Endothelial cell (in vitro differentiated cells): ENCODE results near the gene CACHD1. TPM values are rescaled to one million over a fixed set of nuclear protein-coding genes. Genes with fewer than 3 reads are reported as not detected.

Source experiments
- DNase-seq: peaks from one replicate; pipeline ENCODE4 v3.0.0; 2021; ENCODE audit warnings: low spot score
- H3K27ac Mint-ChIP-seq: one replicate; pipeline ENCODE4 v1.8.0; 2021; ENCODE audit warnings: mixed read lengths, inconsistent platforms; ENCODE audit not compliant: unreplicated experiment
- H3K27me3 Mint-ChIP-seq: one replicate; pipeline ENCODE4 v1.8.0; 2021; ENCODE audit warnings: mild to moderate bottlenecking, moderate library complexity, mixed read lengths, inconsistent platforms; ENCODE audit not compliant: unreplicated experiment
- H3K36me3 Mint-ChIP-seq: one replicate; pipeline ENCODE4 v1.8.0; 2021; ENCODE audit warnings: mild to moderate bottlenecking, low read depth, mixed read lengths, inconsistent platforms; ENCODE audit not compliant: unreplicated experiment
- H3K4me1 Mint-ChIP-seq: one replicate; pipeline ENCODE4 v1.8.0; 2021; ENCODE audit warnings: mild to moderate bottlenecking, mixed read lengths, inconsistent platforms; ENCODE audit not compliant: unreplicated experiment
- H3K4me3 Mint-ChIP-seq: one replicate; pipeline ENCODE4 v1.8.0; 2021; ENCODE audit warnings: mild to moderate bottlenecking, mixed read lengths, inconsistent platforms; ENCODE audit not compliant: unreplicated experiment
- H3K9me3 Mint-ChIP-seq: one replicate; pipeline ENCODE4 v1.8.0; 2021; ENCODE audit warnings: mixed read lengths, inconsistent platforms; ENCODE audit not compliant: unreplicated experiment
- total RNA-seq: library from RNA; stranded (reverse); fragmentation: NEBNext Ultra II Directional; extraction: Animal tissue kit (Norgen Biotek cat#: 25700); gene quantifications from one replicate; pipeline ENCODE4 v1.2.1, GENCODE V29; 2021; ENCODE audit not compliant: unreplicated experiment
- TF ChIP-seq, protein P1 (sequence below): fragments of 200-600 bp; sonication (generic); IDR thresholded peaks from one replicate; pipeline ENCODE4 v1.5.0; 2021; ENCODE audit warnings: antibody characterized with exemption; ENCODE audit not compliant: unreplicated experiment

Gene CACHD1
- total RNA-seq, 1 donor from 2014 or later = 48.6 TPM

- H3K36me3 Mint-ChIP-seq = no peaks in the 10 kb centered on the region
- no peak overlapping the region for H3K4me3 Mint-ChIP-seq
- H3K27me3 Mint-ChIP-seq = peaks cover 4% of the 10 kb centered on the region
- H3K4me1 Mint-ChIP-seq = peaks cover 53% of the 10 kb centered on the region
- H3K27ac Mint-ChIP-seq = peak overlapping the region; percentile 55
- TF ChIP-seq, protein P1, sequence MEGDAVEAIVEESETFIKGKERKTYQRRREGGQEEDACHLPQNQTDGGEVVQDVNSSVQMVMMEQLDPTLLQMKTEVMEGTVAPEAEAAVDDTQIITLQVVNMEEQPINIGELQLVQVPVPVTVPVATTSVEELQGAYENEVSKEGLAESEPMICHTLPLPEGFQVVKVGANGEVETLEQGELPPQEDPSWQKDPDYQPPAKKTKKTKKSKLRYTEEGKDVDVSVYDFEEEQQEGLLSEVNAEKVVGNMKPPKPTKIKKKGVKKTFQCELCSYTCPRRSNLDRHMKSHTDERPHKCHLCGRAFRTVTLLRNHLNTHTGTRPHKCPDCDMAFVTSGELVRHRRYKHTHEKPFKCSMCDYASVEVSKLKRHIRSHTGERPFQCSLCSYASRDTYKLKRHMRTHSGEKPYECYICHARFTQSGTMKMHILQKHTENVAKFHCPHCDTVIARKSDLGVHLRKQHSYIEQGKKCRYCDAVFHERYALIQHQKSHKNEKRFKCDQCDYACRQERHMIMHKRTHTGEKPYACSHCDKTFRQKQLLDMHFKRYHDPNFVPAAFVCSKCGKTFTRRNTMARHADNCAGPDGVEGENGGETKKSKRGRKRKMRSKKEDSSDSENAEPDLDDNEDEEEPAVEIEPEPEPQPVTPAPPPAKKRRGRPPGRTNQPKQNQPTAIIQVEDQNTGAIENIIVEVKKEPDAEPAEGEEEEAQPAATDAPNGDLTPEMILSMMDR = no peak
- no peaks in the 10 kb centered on the region for H3K9me3 Mint-ChIP-seq
- no peak for DNase-seq
Measured at GRCh38 chr1:64517640-64518039, 47.7 kb downstream of the CACHD1 start.

DNA sequence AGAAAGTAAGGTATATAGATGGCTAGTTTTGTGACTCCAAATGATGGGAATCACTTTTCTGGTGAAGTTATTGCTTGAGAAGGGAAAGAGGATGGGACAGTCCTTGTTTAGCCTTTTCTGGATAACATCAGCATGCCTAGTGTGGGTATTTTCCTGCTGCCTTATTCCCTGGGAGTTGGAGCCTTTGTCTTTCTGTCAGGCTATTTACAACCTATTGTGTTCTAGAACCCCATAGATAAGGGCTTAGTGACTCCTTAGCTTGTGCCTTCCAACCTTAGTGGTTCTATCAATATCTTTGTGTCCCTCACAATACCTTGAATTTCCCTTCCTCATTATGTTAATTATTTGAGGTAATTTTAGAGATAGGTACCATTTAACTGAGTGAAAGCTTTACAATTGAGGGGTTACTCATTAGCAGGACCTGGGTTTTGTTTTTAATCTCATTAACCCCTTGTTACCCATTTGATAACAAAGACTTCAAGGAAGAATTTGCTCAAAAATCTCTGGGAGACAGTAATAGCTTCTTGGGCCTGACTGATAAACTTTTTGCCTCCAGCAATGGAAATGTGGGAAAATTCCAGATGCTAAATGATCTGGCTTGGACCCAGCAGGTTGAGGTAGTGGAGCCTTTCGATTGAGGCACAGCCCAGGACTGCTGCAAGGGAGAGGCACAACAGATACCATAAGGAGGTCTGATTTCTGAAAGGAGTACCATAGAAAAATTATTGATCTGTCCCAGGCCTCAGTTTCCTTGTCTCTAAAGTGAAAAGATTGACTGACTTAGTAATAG, 49.0 kb downstream of the CACHD1 start:
- no peak overlapping the region for H3K27ac Mint-ChIP-seq
- no peak overlapping the region for H3K4me3 Mint-ChIP-seq
- DNase-seq = no peak
- H3K9me3 Mint-ChIP-seq = no peaks in the 10 kb centered on the region
- H3K4me1 Mint-ChIP-seq = peaks cover 53% of the 10 kb centered on the region
- H3K27me3 Mint-ChIP-seq = peaks cover 4% of the 10 kb centered on the region
- H3K36me3 Mint-ChIP-seq = no peaks in the 10 kb centered on the region
- TF ChIP-seq, protein P1 = no peak

GRCh38 chr1:64519901-64520300, 50.0 kb downstream of the CACHD1 start:
- TF ChIP-seq, protein P1 = no peak
- H3K9me3 Mint-ChIP-seq = no peaks in the 10 kb centered on the region
- no peaks in the 10 kb centered on the region for H3K36me3 Mint-ChIP-seq
- no peak overlapping the region for H3K27ac Mint-ChIP-seq
- peaks cover 2% of the 10 kb centered on the region for H3K27me3 Mint-ChIP-seq
- peaks cover 48% of the 10 kb centered on the region for H3K4me1 Mint-ChIP-seq
- H3K4me3 Mint-ChIP-seq = no peak overlapping the region
- no peak for DNase-seq

- Mint-ChIP-seq H3K27me3 (no peaks in the 10 kb centered on the region), H3K9me3 (no peaks in the 10 kb centered on the region), H3K27ac (no peak overlapping the region), H3K36me3 (no peaks in the 10 kb centered on the region), H3K4me3 (no peak overlapping the region), H3K4me1 (peaks cover 41% of the 10 kb centered on the region)
- DNase-seq = no peak
- TF ChIP-seq, protein P1 = no peak
Measured at GRCh38 chr1:64522740-64523139, 52.8 kb downstream of the CACHD1 start.

DNA sequence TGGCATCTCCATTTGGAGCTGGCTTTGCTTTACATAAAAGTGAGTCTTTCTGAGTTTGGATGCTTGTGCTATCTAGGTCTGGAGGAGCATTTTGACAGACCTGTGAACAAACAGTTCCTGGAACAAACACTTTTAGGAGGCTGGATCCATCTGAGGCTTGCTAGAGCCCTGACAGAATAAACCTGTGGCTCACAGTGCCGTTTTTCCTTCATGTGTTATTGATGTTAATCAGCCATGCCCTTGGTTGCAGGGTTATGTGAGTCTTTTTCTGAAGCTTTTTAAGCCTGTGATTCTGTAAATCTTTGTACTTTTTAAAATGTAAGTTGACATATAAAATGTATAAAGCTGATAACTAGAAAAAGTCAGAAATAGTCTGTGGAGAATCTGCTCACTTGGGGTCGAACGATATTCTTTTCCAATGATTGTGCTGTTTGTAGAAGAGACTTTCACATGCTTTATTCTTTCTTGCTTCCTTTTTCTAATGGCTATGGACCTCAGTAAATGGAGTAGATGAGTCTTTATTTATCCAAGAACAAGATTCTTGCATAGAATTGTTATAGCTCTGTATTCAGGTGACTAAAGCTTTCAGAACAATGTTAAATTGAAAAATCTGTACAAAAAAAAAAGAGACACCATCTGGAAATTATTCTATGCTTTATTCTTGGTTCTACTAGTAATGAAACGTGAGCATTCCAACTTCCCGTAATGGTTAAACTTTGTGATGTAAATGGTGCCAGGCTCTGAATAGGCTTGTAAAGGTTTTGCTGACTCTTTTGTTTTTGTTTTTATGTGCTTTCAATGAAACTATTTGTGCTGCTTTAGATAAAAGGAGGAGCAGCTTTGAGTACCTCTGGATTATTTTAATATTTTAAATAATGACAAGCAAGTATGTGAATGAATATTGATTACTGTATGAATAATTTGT, 53.7 kb downstream of the CACHD1 start:
- H3K4me3 Mint-ChIP-seq = no peak overlapping the region

More for the DNA sequence above, 53.7 kb downstream of the CACHD1 start:
- DNase-seq = no peak
- Mint-ChIP-seq H3K27me3 (no peaks in the 10 kb centered on the region), H3K9me3 (no peaks in the 10 kb centered on the region), H3K36me3 (no peaks in the 10 kb centered on the region), H3K4me1 (peaks cover 32% of the 10 kb centered on the region), H3K27ac (no peak overlapping the region)
- TF ChIP-seq, protein P1 = no peak
